ENCODE data around the gene BCAR3.

Gene BCAR3

GRCh38 chr1:93616221-93616995 is 65.2 kb downstream of the BCAR3 start:
- no peak for DNase-seq (ENCODE audit: low spot score)

GRCh38 chr1:93615582-93616150 is 66.0 kb downstream of the BCAR3 start:
- no peak for DNase-seq (ENCODE audit: low spot score)

GRCh38 chr1:93614986-93615581 is 66.6 kb downstream of the BCAR3 start:
- DNase-seq (ENCODE audit: low spot score), result no peak

DNA sequence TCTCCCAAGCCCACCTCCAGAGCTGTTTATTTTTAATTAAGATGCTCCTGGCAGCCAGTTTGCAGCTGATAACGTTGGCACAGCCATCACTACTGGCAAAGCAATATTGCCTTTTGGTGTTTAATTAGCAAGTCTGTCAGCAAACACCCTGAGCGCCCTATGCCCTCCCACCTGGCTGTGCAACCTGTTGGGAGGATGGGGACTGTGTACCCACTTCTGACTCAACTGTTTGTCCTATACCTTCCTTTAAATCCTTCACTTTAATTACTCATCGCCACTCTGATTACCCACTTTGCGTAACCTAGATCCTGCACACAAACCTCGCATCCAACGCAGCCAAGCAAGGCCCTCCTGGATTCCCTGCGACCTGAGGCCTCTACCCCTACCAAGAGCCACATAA is 67.1 kb downstream of the BCAR3 start:
- no peak for DNase-seq (ENCODE audit: low spot score)

DNA sequence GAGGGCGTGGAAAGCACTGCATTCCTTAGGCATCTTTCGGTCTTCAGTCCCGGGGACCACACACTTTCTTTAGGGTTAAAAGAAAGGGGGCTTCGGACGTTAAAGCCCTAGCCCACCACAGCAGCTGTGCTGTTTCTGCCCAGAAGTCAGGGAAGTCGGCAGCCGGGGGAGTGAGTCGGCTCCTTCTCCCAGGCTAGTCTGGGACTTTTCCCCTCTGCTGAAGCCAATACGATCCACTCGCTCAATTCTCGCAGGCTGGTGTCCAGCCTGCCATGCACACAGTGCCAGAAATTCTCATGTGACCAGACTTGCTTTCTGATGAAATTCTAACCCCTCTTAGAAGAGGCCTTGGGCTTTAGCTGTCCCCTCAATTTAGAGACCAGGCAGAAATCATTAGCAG is 67.7 kb downstream of the BCAR3 start:
- DNase-seq (ENCODE audit: low spot score), result peak; percentile 23

GRCh38 chr1:93612510-93612909 is 69.1 kb downstream of the BCAR3 start:
- no peak for DNase-seq (ENCODE audit: low spot score)

DNA sequence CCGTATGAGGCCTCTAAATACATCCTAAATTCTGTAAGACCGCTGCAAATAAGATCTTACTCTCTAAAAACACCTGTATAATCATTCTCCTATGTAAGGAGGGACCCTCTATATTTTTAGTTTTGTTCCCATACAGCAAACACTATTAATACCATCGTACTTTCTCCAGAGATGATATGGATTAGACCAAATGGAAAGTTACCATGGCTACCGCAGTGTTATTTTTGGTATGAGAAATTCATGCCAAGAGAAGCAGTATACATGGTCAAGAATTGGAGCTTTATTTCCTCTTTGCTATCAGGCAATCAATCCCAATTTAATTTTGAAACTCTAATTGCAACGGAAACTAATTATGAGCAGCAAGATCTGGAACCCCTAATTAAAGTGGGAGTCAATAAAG is 70.0 kb downstream of the BCAR3 start:
- DNase-seq (ENCODE audit: low spot score), result no peak

DNA sequence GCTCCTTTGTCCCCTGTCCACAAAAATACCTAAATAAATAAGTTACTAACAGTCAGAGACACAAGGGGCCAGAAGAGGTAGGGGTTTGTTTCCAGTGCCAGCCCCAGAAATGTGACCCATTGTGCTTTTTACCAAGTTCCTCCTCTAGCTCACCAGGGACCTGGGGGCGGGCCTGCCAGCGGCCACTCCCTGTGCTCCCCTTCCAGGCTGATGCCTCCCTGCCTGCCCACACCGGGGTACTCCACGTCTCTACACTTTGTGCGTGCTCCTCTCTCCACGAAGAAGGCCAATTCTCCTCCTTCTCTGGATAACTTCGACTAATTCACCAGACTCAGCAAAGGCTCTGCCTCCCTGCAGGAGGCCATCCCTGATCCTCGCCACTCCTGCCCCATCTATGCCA is 72.1 kb downstream of the BCAR3 start:
- no peak for DNase-seq (ENCODE audit: low spot score)

- no peak for DNase-seq (ENCODE audit: low spot score)
Measured at GRCh38 chr1:93608187-93609109, 73.2 kb downstream of the BCAR3 start.

GRCh38 chr1:93607814-93608186 is 73.8 kb downstream of the BCAR3 start:
- no peak for DNase-seq (ENCODE audit: low spot score)

GRCh38 chr1:93605812-93606512 is 75.7 kb downstream of the BCAR3 start:
- no peak for DNase-seq (ENCODE audit: low spot score)

DNA sequence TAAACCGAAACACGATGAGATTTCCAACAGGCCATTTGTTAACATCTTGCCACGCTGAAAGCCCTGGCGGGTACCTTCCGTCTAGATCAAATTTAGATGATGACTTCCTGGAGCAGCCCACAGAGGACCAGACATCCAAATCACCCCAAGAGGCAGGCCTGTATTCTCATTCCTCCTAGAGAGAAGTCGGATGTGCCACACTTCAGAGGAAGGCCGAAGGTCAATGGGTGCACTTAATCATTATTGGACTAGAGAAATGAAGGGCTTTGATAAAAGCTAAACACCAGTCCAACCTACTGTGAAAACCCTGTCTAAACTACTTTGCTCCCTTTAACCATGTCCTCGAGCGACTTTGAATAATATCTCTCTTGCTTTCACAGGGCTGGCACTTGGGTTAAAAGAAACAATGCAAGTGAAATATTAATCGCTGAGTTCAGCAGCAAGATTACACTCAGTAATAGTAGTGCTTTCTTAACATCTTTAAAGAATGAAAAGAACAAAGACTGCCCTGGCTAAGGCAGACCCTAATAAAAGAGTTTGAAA is 76.5 kb downstream of the BCAR3 start:
- no peak for DNase-seq (ENCODE audit: low spot score)

DNA sequence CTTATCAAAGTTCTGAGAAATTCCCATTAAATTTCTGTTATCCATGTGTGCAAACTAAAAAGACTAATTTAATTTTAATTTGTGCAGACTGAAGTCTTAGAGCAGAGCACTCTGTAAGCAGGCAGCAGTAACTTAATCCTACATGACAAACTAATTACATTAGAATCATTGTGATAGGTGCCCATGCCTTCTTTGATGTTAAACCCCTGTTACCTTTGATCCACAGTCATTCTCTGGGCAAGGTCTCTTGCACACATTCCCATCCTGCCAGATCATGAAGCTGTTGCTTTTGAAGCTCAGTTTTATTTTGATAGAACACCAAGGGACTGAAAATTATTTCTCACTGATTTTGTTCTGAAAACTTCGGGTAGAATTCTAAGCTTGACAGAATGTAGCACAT is 77.2 kb downstream of the BCAR3 start:
- DNase-seq (ENCODE audit: low spot score), result no peak

DNA sequence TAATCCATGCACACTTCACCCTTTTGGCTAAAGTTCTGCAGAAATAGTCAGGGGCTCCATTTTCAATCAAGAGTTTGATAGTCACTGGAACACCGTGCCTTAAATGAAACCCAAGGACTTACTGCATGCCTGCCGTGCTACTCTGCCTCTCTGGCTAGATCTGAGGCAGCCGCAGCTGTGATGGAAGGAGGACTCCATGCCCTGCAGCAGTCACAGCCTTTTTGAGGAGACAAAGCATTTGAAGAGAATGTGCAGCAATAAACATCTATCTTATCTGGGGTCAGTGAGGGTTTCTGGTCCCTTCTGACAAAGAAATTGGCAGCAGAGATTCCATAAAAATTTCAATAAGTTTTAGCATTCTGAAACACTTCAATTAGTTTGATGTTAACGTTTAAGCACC is 78.0 kb downstream of the BCAR3 start:
- no peak for DNase-seq (ENCODE audit: low spot score)

- no peak for DNase-seq (ENCODE audit: low spot score)
Measured at GRCh38 chr1:93603106-93603505, 78.5 kb downstream of the BCAR3 start.

GRCh38 chr1:93602101-93602500 is 79.5 kb downstream of the BCAR3 start:
- no peak for DNase-seq (ENCODE audit: low spot score)

GRCh38 chr1:93601686-93602085 is 80.0 kb downstream of the BCAR3 start:
- no peak for DNase-seq (ENCODE audit: low spot score)

DNA sequence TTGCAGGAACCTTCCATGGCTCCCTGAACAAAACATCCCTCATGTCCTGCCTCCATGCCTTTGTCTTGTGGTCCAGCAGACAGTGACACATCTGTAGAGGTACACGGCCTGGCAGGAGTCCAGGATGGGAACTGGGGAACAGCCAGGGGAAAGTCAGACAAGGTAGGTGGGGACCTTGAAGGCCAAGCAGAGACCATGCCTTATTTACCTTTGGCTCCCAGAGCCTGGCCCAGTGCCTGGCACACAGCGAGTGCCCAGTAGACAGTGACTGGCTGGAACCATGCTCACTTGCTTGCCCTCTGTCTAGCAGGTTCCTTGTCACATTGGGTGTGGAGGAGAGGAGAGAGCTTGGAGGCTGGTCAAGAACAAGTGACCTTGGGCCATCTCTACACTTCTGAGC is 81.0 kb downstream of the BCAR3 start:
- DNase-seq (ENCODE audit: low spot score), result no peak

DNA sequence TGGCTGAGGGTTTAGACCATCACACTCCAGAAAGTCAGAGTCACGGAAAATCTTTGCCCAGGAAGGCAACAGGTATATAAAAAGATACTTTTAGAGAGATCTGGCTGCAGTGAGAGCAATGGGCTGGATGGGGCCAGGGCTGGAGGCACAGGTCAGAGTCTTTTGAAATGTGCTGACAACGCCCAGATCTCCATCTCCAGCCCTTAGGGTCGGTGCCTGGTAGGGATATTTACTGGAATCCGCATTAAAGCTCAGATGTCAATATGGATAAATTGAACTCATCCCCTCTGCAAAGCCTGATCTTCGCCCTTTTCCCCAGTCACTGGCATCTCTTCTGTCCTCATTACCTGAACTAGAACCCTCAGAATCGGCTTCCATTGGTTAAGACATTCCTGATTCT is 82.2 kb downstream of the BCAR3 start:
- DNase-seq (ENCODE audit: low spot score), result no peak

DNA sequence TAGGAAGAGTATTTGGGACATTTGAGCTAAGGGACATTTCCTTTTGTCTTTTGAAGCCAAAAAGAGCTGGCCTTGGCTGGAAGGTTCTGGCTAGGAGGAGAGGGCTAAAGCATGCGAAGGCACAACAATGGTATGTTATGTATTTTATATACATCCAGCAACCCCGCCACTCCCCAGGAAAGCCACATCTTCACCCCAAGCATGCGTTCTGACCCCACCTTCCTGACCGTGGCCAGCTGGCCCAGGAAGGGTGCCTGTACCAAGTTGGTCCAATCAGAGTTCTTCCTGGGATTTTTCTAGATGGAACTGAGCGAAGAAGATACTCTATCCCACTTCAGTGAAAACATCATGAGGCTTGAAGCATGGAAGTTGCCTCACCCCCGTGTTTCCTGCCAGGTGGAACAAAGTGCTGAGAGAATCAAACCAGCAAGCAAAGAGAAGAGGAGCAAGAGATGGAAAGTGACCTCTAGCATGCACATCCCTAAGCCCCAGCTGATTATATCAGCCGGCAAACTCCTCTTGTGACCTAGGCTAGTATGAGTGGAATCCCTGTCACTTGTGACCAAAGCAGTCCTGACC is 82.7 kb downstream of the BCAR3 start:
- no peak for DNase-seq (ENCODE audit: low spot score)

DNA sequence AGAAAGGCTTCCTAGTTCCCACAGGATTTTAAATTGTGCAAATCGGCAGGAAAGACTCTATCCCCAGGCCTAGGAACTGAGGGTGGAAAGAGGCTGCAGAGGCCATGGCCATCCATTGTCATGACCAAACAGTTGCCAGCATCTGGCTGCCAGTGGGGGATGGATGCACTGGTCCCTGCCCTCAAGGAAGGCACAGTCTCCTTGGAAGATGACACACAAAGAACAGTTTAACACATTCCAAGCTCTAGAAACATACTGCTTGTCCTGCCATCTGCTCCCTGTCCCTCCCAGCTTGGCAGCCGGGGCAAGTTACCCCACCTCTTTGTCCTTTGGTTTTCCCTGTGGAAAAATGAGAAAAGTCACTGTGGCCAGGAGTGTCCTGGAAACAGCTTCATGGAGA is 83.2 kb downstream of the BCAR3 start:
- DNase-seq (ENCODE audit: low spot score), result no peak

Data from putamen (tissue), 1 donor.